SK-N-SH (cell line): ENCODE results near the gene TEAD1. TPM values are rescaled to one million over a fixed set of nuclear protein-coding genes. Genes with fewer than 3 reads are reported as not detected.

Experiments
- CTCF ChIA-PET: fragments of 300-600, 350-600 bp; formaldehyde crosslinking; extraction: SDS; loops from one replicate; lab custom pipeline; 2021; lab: Yijun Ruan, JAX
- POLR2A ChIA-PET: fragments of 350-600 bp; sonication (Branson Sonifier 250); formaldehyde crosslinking; extraction: SDS; loops from one replicate; lab custom pipeline; 2020; ENCODE audit warnings: antibody characterized with exemption, inconsistent platforms; lab: Yijun Ruan, JAX
- DNase-seq: peaks from one replicate; pipeline ENCODE4 v3.0.0; 2012
- H2AFZ ChIP-seq: fragments of 200-600 bp; sonication (generic); 2 replicates; pipeline ENCODE4 v1.8.1; 2016; ENCODE audit warnings: antibody characterized with exemption, mild to moderate bottlenecking, low read depth
- H3F3A ChIP-seq: fragments of 200-600 bp; sonication (generic); replicated peaks from 2 replicates; pipeline ENCODE3; 2016; ENCODE audit warnings: antibody characterized with exemption, mild to moderate bottlenecking; ENCODE audit not compliant: insufficient read depth
- H3K27ac ChIP-seq, 2 experiments: fragments of 200-500 bp in 1 of 2; fragments of 200-600 bp in 1 of 2; sonication (Bioruptor generic) in 1 of 2; sonication (generic), shearing (Covaris generic) in 1 of 2; 2 replicates each; pipeline versions ENCODE4 v1.5.1 to v1.6.1; 2014 to 2016; ENCODE audit warnings: low read depth in 2 of 2, inconsistent platforms in 1 of 2, low read length in 1 of 2, mild to moderate bottlenecking in 1 of 2, mixed read lengths in 1 of 2
- H3K27me3 ChIP-seq: fragments of 200-600 bp; sonication (generic), shearing (Covaris generic); 2 replicates; pipeline ENCODE4 v1.6.1; 2016; ENCODE audit warnings: mixed run types; ENCODE audit not compliant: insufficient read depth
- H3K36me3 ChIP-seq, 2 experiments: fragments of 200-500 bp in 1 of 2; fragments of 200-600 bp in 1 of 2; sonication (Bioruptor generic) in 1 of 2; sonication (generic) in 1 of 2; replicated peaks in 1 of 2; 2 replicates each; pipeline versions ENCODE3 to v1.5.1; 2014 to 2016; ENCODE audit warnings: low read length in 1 of 2, mild to moderate bottlenecking in 1 of 2; ENCODE audit not compliant: insufficient read depth in 2 of 2, control insufficient read depth in 1 of 2
- H3K4me1 ChIP-seq, 2 experiments: fragments of 200-500 bp in 1 of 2; fragments of 200-600 bp in 1 of 2; sonication (Bioruptor generic) in 1 of 2; sonication (generic), shearing (Covaris generic) in 1 of 2; 2 replicates each; pipeline versions ENCODE4 v1.5.1 to v1.6.1; 2014 to 2016; ENCODE audit warnings: low read depth in 1 of 2, low read length in 1 of 2, mixed run types in 1 of 2; ENCODE audit not compliant: insufficient read depth in 2 of 2, control insufficient read depth in 1 of 2
- H3K4me2 ChIP-seq: fragments of 200-600 bp; sonication (generic), shearing (Covaris generic); 2 replicates; pipeline ENCODE4 v1.6.1; 2017; ENCODE audit warnings: mixed run types
- H3K4me3 ChIP-seq, 2 experiments: fragments of 200-500 bp in 1 of 2; fragments of 200-600 bp in 1 of 2; sonication (Bioruptor generic) in 1 of 2; sonication (generic), shearing (Covaris generic) in 1 of 2; 2 replicates each; pipeline versions ENCODE4 v1.5.1 to v1.8.1; 2014 to 2016; ENCODE audit warnings: low read depth in 2 of 2, inconsistent platforms in 1 of 2, low read length in 1 of 2, mild to moderate bottlenecking in 1 of 2, mixed read lengths in 1 of 2, moderate library complexity in 1 of 2
- H3K79me2 ChIP-seq: fragments of 200-600 bp; sonication (generic); 2 replicates; pipeline ENCODE4 v1.8.1; 2017; ENCODE audit warnings: mild to moderate bottlenecking; ENCODE audit not compliant: insufficient read depth
- H3K9ac ChIP-seq: fragments of 200-600 bp; sonication (generic); 2 replicates; pipeline ENCODE4 v1.6.1; 2017; ENCODE audit warnings: mixed run types
- H3K9me2 ChIP-seq: fragments of 200-600 bp; sonication (generic); 2 replicates; pipeline ENCODE4 v1.6.1; 2017; ENCODE audit warnings: mixed run types
- H3K9me3 ChIP-seq: fragments of 200-600 bp; sonication (generic); 2 replicates; pipeline ENCODE4 v1.6.1; 2017; ENCODE audit warnings: mixed run types, mild to moderate bottlenecking, moderate library complexity
- H4K20me1 ChIP-seq: fragments of 200-600 bp; sonication (generic); 2 replicates; pipeline ENCODE4 v1.6.1; 2017; ENCODE audit warnings: mild to moderate bottlenecking, mixed run types; ENCODE audit not compliant: insufficient read depth
- CHD2 ChIP-seq: fragments of 150-350 bp; IDR thresholded peaks from 2 replicates; pipeline ENCODE4 v1.6.1; 2018; ENCODE audit warnings: low read length; ENCODE audit not compliant: partially characterized antibody
- EP300 ChIP-seq, 2 experiments: IDR thresholded peaks; 2 replicates each; pipeline versions ENCODE4 v1.4.0 to v1.6.1; 2012; ENCODE audit warnings: borderline replicate concordance in 1 of 2, low read depth in 1 of 2, low read length in 1 of 2
- EZH2phosphoT487 ChIP-seq: fragments of 200-600 bp; sonication (generic); IDR thresholded peaks from 2 replicates; pipeline ENCODE4 v1.6.1; 2017; ENCODE audit warnings: low read depth, mixed run types, mild to moderate bottlenecking, antibody characterized with exemption, moderate library complexity, borderline replicate concordance
- FOSL2 ChIP-seq: IDR thresholded peaks from 2 replicates; pipeline ENCODE4 v1.4.0; 2012; ENCODE audit warnings: low read depth, mild to moderate bottlenecking, moderate library complexity, borderline replicate concordance
- FOXM1 ChIP-seq: IDR thresholded peaks from 2 replicates; pipeline ENCODE4 v1.4.0; 2012; ENCODE audit warnings: low read depth, mild to moderate bottlenecking
- GABPA ChIP-seq: IDR thresholded peaks from 2 replicates; pipeline ENCODE4 v1.4.0; 2012; ENCODE audit warnings: low read depth, mild to moderate bottlenecking
- GATA2 ChIP-seq: sonication (generic); formaldehyde crosslinking; IDR thresholded peaks from 2 replicates; pipeline ENCODE4 v1.5.0; 2020; ENCODE audit warnings: mild to moderate bottlenecking, missing genetic modification reagents
- PBX3 ChIP-seq: IDR thresholded peaks from 2 replicates; pipeline ENCODE4; 2012
- RAD21 ChIP-seq: IDR thresholded peaks from 2 replicates; pipeline ENCODE4 v1.6.1; 2012; ENCODE audit warnings: mild to moderate bottlenecking, low read length
- RFX5 ChIP-seq: IDR thresholded peaks from 2 replicates; pipeline ENCODE4 v1.6.1; 2012; ENCODE audit warnings: mild to moderate bottlenecking, improper control_type of control experiment, low read length
- TCF12 ChIP-seq: IDR thresholded peaks from 2 replicates; pipeline ENCODE4 v1.4.0; 2012
- WGBS: methylation state at CpG from one replicate; pipeline ENCODE4 v1.1.6; 2017; ENCODE audit warnings: low lambda C conversion rate; 5-methylcytosine and 5-hydroxymethylcytosine counted together
- polyA plus RNA-seq, 3 experiments: library from polyadenylated mRNA; depleted of rRNA; stranded (reverse); fragments of >200 nt; gene quantifications; 2 replicates each; pipeline ENCODE4 v1.2.3, GENCODE V29; 2012
- TF ChIP-seq, protein P1 (sequence below): IDR thresholded peaks from 2 replicates; pipeline ENCODE4 v1.6.1; 2012; ENCODE audit warnings: mild to moderate bottlenecking, low read depth, low read length, moderate library complexity
- TF ChIP-seq, protein P2 (sequence below): IDR thresholded peaks from 2 replicates; pipeline ENCODE4 v1.4.0; 2012; ENCODE audit warnings: low read depth, borderline replicate concordance

TEAD1 gene
- polyA plus RNA-seq, 1 of the 3 experiments (the other 2 are of a cell fraction): 31.2 TPM

- Histone ChIP-seq H3K4me1 (no peaks in the 10 kb centered on the region), H3K79me2 (peaks cover 45% of the 10 kb centered on the region; the same call in 1 of the 2 replicates), H3K9me3 (no peaks in the 10 kb centered on the region), H3F3A (no peaks in the 10 kb centered on the region), H3K27me3 (no peaks in the 10 kb centered on the region), H3K4me2 (no peak overlapping the region), H3K9ac (no peak overlapping the region), H3K4me3 (no peak overlapping the region), H3K27ac (no peak overlapping the region), H4K20me1 (no peaks in the 10 kb centered on the region), H3K9me2 (no peaks in the 10 kb centered on the region), H2AFZ (no peak overlapping the region), H3K36me3 (peaks cover 57 to 59% of the 10 kb centered on the region in 2 experiments)
- no peak for DNase-seq
- WGBS: 97% methylated on average over 4 of the region's 4 CpGs
- TF ChIP-seq CHD2: no peak
- no peak for TF ChIP-seq TCF12
- TF ChIP-seq RFX5: no peak
- no peak for TF ChIP-seq RAD21
- no peak for TF ChIP-seq PBX3
- TF ChIP-seq EP300 (IDR thresholded peaks at IDR 0.05; ENCODE audit: borderline replicate concordance in 1 of 2, low read depth in 1 of 2, low read length in 1 of 2): no peak
- TF ChIP-seq FOXM1: no peak
- TF ChIP-seq FOSL2: no peak
- TF ChIP-seq EZH2phosphoT487: no peak
- TF ChIP-seq, protein P1, sequence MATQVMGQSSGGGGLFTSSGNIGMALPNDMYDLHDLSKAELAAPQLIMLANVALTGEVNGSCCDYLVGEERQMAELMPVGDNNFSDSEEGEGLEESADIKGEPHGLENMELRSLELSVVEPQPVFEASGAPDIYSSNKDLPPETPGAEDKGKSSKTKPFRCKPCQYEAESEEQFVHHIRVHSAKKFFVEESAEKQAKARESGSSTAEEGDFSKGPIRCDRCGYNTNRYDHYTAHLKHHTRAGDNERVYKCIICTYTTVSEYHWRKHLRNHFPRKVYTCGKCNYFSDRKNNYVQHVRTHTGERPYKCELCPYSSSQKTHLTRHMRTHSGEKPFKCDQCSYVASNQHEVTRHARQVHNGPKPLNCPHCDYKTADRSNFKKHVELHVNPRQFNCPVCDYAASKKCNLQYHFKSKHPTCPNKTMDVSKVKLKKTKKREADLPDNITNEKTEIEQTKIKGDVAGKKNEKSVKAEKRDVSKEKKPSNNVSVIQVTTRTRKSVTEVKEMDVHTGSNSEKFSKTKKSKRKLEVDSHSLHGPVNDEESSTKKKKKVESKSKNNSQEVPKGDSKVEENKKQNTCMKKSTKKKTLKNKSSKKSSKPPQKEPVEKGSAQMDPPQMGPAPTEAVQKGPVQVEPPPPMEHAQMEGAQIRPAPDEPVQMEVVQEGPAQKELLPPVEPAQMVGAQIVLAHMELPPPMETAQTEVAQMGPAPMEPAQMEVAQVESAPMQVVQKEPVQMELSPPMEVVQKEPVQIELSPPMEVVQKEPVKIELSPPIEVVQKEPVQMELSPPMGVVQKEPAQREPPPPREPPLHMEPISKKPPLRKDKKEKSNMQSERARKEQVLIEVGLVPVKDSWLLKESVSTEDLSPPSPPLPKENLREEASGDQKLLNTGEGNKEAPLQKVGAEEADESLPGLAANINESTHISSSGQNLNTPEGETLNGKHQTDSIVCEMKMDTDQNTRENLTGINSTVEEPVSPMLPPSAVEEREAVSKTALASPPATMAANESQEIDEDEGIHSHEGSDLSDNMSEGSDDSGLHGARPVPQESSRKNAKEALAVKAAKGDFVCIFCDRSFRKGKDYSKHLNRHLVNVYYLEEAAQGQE: no peak
- TF ChIP-seq, protein P2, sequence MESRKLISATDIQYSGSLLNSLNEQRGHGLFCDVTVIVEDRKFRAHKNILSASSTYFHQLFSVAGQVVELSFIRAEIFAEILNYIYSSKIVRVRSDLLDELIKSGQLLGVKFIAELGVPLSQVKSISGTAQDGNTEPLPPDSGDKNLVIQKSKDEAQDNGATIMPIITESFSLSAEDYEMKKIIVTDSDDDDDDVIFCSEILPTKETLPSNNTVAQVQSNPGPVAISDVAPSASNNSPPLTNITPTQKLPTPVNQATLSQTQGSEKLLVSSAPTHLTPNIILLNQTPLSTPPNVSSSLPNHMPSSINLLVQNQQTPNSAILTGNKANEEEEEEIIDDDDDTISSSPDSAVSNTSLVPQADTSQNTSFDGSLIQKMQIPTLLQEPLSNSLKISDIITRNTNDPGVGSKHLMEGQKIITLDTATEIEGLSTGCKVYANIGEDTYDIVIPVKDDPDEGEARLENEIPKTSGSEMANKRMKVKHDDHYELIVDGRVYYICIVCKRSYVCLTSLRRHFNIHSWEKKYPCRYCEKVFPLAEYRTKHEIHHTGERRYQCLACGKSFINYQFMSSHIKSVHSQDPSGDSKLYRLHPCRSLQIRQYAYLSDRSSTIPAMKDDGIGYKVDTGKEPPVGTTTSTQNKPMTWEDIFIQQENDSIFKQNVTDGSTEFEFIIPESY: no peak
- no peak for TF ChIP-seq GATA2 (CRISPR knock-in tag)
- no peak for TF ChIP-seq GABPA
- ChIA-PET CTCF (no interaction called here), POLR2A (interaction anchor here (0.6 kb wide), 1 partner anchor 293 kb away, joined by 3 read pairs; no protein-coding TSS in a partner anchor)
These were observed 232.3 kb downstream of the TEAD1 start for GRCh38 chr11:12906501-12906900.
